NOMO-1 (cell line): ENCODE measurements around the gene PRKCZ.
"Not testable (repeated sequence)": the region's sequence is repeated elsewhere in the genome, so short reads cannot be mapped to it uniquely, and the experiment has no call there.

Experiments used
- DNase-seq, 2 experiments: peaks; one replicate each; lab custom pipeline; 2025; ENCODE audit not compliant: unreplicated experiment in 2 of 2; lab: John Stamatoyannopoulos, UW

Gene PRKCZ

GRCh38 chr1:2147869-2148268 is 97.7 kb downstream of the PRKCZ start:
- DNase-seq: not testable (repeated sequence)

- peak; percentile 83 to 92 for DNase-seq
Observed at GRCh38 chr1:2148691-2149090, 98.5 kb downstream of the PRKCZ start.

DNA sequence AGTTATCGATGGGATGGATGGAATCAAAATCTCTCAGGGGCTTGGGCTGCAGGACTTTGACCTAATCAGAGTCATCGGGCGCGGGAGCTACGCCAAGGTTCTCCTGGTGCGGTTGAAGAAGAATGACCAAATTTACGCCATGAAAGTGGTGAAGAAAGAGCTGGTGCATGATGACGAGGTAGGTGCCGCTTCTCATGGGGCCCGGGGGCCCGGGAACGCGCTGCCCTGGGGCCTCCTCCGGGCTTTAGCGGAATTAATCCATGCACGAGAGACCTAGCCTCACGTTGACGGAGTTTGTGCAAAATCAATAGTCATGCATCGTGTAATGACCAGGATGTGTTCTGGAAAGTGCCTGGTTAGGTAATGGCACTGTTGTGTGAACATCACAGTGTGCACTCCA is 100.6 kb downstream of the PRKCZ start:
- DNase-seq: peak; percentile 59 to 76

GRCh38 chr1:2151252-2151651 is 101.0 kb downstream of the PRKCZ start:
- peak; percentile 98 for DNase-seq

GRCh38 chr1:2151911-2152310 is 101.7 kb downstream of the PRKCZ start:
- no peak for DNase-seq

GRCh38 chr1:2152954-2153353 is 102.7 kb downstream of the PRKCZ start:
- DNase-seq: no peak

DNA sequence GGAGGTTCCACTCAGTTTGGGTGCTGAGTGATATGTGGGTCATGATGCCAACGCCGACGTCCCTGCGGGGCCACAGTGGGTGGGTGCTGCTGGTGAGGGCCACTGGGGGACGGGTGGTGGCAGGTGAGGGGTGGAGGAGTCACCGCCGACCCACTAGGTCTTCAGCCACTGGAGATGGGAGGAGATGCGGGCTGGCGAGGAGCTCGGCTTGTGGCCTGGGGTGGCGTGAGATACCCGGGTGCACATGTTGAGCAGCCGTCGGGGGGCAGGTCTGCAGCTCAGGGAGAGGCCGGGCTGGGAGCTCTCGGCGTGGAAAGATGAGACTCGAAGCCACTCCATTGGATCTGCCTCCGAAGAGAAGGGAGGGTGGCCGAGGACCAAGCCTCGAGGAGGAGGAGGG is 103.8 kb downstream of the PRKCZ start:
- no peak for DNase-seq

DNA sequence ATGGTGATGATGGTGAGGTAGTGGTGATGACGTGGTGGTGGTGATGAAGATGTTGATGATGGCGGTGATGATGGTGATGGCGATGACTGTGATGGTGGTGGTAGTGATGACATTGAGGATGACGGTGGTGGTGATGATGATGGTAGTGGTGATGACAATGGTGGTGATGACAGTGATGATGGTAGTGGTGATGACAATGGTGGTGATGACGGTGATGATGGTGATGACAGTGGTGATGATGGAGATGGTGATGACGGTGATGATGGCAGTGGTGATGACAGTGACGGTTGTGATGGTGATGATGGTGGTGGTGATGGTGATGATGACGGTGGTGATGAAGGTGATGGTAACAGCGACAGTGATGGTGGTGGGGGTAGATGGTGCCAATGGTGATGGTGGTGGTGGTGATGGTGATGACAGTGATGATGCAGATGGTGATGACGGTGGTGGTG is 105.0 kb downstream of the PRKCZ start:
- no peak for DNase-seq

GRCh38 chr1:2155788-2156187 is 105.6 kb downstream of the PRKCZ start:
- DNase-seq: no peak

- DNase-seq: no peak
Observed at GRCh38 chr1:2156866-2157265, 106.7 kb downstream of the PRKCZ start.

DNA sequence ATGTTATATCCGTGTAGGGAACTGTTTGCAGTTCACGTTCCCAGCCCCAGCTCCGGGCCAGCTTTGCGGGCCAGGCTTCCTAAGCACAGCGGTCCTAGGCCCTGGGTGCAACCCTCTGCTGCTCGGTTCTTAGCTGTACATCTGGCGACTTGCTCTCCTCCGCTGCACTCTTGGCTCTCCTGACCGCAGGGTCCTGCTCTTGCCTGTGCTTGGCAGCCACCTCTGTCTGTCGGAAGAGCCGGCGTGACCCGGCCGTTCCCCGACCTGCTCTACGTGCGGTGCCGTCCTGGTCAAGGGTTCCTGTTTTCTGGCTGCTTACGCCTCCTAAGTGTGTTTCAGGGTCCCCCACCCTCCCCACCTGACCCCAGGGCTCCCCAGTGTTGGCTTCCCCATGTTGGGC is 107.6 kb downstream of the PRKCZ start:
- DNase-seq: no peak

GRCh38 chr1:2158272-2158671 is 108.1 kb downstream of the PRKCZ start:
- DNase-seq: no peak

DNA sequence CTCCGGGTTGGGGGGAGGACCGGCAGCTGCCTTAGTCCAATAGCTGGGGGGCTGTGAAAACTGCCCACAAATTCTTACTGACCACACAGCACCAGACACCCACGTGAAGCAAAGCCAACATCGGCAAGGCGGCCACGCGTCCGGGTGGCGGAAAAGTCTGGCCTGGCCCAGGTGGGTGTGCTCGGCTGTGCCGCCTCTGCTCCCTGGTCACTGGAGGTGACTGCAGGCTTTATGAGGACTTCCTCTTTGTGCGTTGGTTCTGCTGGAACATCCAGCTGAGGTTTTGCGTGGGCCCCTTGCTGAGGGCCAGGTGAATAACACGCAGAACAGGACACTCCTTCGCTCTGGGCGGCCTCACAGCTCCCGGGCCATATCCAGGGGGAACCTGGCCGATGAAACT is 108.9 kb downstream of the PRKCZ start:
- peak; percentile 18 to 23 for DNase-seq

GRCh38 chr1:2160451-2161300 is 110.5 kb downstream of the PRKCZ start:
- DNase-seq: no peak

DNA sequence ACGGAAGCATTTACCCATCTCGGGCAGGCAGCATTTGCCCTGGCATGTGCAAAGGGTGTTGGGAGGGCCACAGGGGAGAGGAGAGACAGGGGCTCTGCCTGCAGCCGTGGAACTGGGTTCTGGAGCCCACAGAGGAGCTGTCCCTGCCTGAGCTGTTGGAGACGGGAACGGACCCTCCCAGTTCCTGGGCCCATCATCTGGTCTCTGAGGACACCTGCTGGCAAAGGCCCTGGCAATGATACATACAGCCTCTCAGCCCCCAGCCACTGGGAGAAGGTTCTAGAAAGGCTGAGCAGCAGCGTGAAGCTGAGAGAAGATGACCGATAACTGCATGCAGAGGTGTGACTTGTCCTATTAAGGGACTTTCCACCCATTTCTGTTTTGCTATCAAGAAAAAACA is 113.0 kb downstream of the PRKCZ start:
- DNase-seq: no peak

DNA sequence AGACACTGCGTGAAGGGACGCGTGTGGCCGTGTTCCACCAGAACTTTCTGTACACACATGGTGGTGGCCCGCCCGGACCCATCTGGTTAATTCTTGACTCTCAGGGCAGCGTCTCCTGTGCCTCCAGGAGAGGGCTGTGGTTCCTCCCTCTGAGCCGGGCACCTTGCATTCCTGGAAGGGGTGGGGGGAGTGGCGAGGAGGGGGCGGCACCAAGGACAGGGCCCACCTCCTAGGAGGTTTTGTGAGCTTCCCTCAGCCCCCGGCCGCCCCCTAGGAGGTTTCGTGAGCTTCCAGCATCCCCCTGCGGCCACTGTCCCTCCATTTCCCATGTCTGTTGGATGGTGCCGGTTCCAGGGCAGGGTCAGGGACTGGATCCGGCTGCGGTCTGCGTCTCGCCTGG is 115.4 kb downstream of the PRKCZ start:
- no peak for DNase-seq

DNA sequence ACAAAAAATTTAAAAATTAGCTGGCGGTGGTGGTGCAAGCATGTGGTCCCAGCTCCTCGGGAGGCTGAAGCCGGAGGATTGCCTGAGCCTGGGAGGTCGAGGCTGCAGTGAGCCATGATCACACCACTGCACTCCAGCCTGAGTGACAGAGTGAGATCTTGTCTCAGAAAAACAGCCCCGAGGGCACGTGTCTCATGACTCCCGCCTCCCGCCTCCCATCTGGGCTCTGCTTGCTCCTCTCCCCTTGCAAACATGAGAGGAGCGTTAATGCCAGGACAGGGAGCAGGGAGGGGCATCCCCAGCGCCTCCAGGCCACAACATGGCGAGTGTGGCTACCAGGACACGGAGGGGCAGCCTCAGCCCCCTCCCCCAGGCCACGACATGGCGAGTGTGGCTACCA is 116.0 kb downstream of the PRKCZ start:
- no peak for DNase-seq

GRCh38 chr1:2166695-2167094 is 116.5 kb downstream of the PRKCZ start:
- DNase-seq: no peak

DNA sequence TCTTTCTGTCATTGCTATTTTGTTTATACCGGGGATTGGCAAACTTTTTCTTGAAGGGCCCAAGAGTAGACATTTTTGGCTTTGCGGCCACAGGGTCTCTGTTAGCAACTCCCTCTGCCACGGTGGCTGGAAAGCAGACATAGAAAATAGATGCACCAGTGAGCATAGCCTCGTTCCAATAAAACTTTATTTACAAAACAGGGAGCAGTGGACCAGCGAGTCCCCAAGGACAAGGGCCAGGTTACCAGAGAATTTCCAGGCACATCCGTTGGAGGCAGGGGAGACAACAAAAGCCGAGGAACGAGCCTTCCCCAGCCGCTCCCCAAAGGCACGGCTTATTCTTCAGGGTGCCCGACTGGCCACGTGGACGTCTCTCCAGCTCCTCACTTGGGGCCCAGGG is 117.9 kb downstream of the PRKCZ start:
- DNase-seq: no peak

- DNase-seq: no peak
Observed at GRCh38 chr1:2168535-2168934, 118.3 kb downstream of the PRKCZ start.

DNA sequence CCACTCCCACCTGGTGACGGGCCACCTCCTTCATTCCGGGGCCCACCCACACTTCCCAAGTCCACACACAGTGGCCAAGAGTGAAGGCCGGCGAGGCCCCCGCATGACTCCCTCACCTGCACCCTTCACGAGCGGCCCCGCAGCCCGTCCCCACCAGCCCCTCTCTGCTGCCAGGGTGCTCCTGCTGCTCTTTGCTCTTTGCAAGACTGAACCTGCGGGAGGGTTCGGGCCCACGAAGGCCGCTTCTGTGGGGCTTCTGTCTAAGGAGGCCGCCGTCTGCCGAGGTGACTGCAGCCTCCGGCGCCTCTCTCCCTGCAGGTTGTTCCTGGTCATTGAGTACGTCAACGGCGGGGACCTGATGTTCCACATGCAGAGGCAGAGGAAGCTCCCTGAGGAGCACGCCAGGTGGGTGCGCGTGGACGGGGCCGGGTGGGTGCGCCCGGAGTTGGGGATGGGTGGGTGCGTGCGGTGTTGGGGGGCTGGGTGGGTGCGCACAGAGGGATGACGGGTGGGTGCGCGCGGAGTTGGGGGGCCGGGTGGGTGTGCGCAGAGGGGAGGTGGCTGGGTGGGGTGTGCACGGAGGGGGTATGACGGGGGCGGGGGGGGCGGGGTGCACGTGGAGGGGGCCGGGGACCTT is 119.1 kb downstream of the PRKCZ start:
- DNase-seq: no peak

GRCh38 chr1:2170211-2170610 is 120.0 kb downstream of the PRKCZ start:
- DNase-seq: peak; percentile 47 to 82
